ENCODE measurements around the gene ZNF438.

ZNF438 gene

DNA sequence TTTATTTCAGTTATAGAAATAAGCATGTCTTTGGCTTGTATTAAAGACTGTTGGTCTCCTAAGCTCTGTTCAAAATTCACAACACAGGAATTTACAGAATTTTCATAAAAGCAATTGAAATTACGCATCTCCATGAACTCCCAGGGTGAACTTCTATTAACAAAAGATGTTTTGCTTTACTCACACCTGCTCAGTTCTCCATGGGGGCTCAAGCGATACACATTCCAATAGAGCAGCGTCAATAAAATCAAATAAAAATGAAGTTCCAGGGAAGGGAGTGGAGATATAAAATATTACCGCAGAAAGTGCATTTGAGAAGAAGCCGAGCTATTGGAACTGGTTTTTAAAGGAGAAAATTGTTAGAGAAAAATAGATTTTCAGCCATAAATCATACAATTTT lies 41.5 kb upstream of the ZNF438 start:
- ATAC-seq = no peak
- TF ChIP-seq PPARA (CRISPR knock-in tag; IDR thresholded peaks at IDR 0.05; ENCODE audit: borderline replicate concordance) (no peak), POU6F1 (CRISPR knock-in tag; IDR thresholded peaks at IDR 0.05; ENCODE audit: borderline replicate concordance, low read depth) (no peak), TOX (CRISPR knock-in tag; IDR thresholded peaks at IDR 0.05; ENCODE audit: borderline replicate concordance) (no peak), ZFP3 (CRISPR knock-in tag; IDR thresholded peaks at IDR 0.05) (no peak), SNAI2 (CRISPR knock-in tag; IDR thresholded peaks at IDR 0.05) (no peak), ESRRG (CRISPR knock-in tag; IDR thresholded peaks at IDR 0.05) (no peak), ARNTL (CRISPR knock-in tag; IDR thresholded peaks at IDR 0.05; ENCODE audit: borderline replicate concordance, low read depth) (no peak), ZC3H10 (CRISPR knock-in tag; IDR thresholded peaks at IDR 0.05) (no peak), OSR1 (CRISPR knock-in tag; IDR thresholded peaks at IDR 0.05) (no peak), TCF4 (CRISPR knock-in tag; IDR thresholded peaks at IDR 0.05; ENCODE audit: borderline replicate concordance) (no peak), GLIS3 (CRISPR knock-in tag; IDR thresholded peaks at IDR 0.05) (no peak), ZNF565 (CRISPR knock-in tag; conservative IDR thresholded peaks at IDR 0.05; ENCODE audit: low read depth) (no peak), ZNF70 (CRISPR knock-in tag; IDR thresholded peaks at IDR 0.05) (no peak), TSHZ2 (CRISPR knock-in tag; IDR thresholded peaks at IDR 0.05) (no peak), ISL1 (CRISPR knock-in tag; IDR thresholded peaks at IDR 0.05) (no peak), CSDC2 (CRISPR knock-in tag; IDR thresholded peaks at IDR 0.05) (no peak), BACH2 (CRISPR knock-in tag; IDR thresholded peaks at IDR 0.05; ENCODE audit: borderline replicate concordance) (no peak), RARB (CRISPR knock-in tag; IDR thresholded peaks at IDR 0.05) (no peak)
- TF ChIP-seq, protein P1, sequence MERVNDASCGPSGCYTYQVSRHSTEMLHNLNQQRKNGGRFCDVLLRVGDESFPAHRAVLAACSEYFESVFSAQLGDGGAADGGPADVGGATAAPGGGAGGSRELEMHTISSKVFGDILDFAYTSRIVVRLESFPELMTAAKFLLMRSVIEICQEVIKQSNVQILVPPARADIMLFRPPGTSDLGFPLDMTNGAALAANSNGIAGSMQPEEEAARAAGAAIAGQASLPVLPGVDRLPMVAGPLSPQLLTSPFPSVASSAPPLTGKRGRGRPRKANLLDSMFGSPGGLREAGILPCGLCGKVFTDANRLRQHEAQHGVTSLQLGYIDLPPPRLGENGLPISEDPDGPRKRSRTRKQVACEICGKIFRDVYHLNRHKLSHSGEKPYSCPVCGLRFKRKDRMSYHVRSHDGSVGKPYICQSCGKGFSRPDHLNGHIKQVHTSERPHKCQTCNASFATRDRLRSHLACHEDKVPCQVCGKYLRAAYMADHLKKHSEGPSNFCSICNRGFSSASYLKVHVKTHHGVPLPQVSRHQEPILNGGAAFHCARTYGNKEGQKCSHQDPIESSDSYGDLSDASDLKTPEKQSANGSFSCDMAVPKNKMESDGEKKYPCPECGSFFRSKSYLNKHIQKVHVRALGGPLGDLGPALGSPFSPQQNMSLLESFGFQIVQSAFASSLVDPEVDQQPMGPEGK (CRISPR knock-in tag; IDR thresholded peaks at IDR 0.05; ENCODE audit: borderline replicate concordance) = no peak
- TF ChIP-seq, protein P2, sequence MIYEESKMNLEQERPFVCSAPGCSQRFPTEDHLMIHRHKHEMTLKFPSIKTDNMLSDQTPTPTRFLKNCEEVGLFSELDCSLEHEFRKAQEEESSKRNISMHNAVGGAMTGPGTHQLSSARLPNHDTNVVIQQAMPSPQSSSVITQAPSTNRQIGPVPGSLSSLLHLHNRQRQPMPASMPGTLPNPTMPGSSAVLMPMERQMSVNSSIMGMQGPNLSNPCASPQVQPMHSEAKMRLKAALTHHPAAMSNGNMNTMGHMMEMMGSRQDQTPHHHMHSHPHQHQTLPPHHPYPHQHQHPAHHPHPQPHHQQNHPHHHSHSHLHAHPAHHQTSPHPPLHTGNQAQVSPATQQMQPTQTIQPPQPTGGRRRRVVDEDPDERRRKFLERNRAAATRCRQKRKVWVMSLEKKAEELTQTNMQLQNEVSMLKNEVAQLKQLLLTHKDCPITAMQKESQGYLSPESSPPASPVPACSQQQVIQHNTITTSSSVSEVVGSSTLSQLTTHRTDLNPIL (CRISPR knock-in tag; IDR thresholded peaks at IDR 0.05; ENCODE audit: low read depth) = no peak

DNA sequence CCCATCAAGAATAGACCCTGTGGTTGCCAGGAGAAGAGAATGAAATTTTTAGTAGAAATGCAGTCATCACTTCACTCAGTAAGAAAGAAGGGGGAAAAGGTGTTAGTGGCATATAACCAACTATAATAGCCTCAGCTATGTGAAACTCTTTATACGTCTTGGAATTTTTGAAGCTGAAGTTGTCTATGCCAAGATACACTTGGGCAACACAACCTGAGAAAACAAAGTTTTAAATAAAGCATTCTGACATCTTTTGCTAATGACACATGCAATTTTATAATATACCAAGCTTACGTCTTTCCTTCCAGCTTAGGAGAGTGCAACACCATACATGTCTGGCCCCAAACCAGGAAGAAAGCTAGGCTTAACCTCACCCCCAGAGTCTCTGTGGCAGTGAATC lies 40.8 kb upstream of the ZNF438 start:
- ATAC-seq = no peak
- TF ChIP-seq PPARA (CRISPR knock-in tag; IDR thresholded peaks at IDR 0.05; ENCODE audit: borderline replicate concordance) (no peak), TSHZ2 (CRISPR knock-in tag; IDR thresholded peaks at IDR 0.05) (no peak), ISL1 (CRISPR knock-in tag; IDR thresholded peaks at IDR 0.05) (no peak), ZNF565 (CRISPR knock-in tag; conservative IDR thresholded peaks at IDR 0.05; ENCODE audit: low read depth) (no peak), ZC3H10 (CRISPR knock-in tag; IDR thresholded peaks at IDR 0.05) (no peak), BACH2 (CRISPR knock-in tag; IDR thresholded peaks at IDR 0.05; ENCODE audit: borderline replicate concordance) (no peak)
- TF ChIP-seq, protein P2 (CRISPR knock-in tag; IDR thresholded peaks at IDR 0.05; ENCODE audit: low read depth) = no peak

All from SK-N-SH treated with all-trans-retinoic acid at 6 μM for 48 hours (cell line).